ENCODE data around the gene SKIL. TPM values are rescaled to one million over a fixed set of nuclear protein-coding genes. Genes with fewer than 3 reads are reported as not detected.
A peak's percentile ranks its signal among the peaks of the same experiment; 100 is the strongest.
"Not testable (repeated sequence)": the region's sequence is repeated elsewhere in the genome, so short reads cannot be mapped to it uniquely, and the experiment has no call there.

Gene SKIL
- 10 to 100 TPM in 2 of 3 donors, 1 to 10 TPM in 1; 3.4 to 16.0 (median 13.3) TPM for polyA plus RNA-seq

DNA sequence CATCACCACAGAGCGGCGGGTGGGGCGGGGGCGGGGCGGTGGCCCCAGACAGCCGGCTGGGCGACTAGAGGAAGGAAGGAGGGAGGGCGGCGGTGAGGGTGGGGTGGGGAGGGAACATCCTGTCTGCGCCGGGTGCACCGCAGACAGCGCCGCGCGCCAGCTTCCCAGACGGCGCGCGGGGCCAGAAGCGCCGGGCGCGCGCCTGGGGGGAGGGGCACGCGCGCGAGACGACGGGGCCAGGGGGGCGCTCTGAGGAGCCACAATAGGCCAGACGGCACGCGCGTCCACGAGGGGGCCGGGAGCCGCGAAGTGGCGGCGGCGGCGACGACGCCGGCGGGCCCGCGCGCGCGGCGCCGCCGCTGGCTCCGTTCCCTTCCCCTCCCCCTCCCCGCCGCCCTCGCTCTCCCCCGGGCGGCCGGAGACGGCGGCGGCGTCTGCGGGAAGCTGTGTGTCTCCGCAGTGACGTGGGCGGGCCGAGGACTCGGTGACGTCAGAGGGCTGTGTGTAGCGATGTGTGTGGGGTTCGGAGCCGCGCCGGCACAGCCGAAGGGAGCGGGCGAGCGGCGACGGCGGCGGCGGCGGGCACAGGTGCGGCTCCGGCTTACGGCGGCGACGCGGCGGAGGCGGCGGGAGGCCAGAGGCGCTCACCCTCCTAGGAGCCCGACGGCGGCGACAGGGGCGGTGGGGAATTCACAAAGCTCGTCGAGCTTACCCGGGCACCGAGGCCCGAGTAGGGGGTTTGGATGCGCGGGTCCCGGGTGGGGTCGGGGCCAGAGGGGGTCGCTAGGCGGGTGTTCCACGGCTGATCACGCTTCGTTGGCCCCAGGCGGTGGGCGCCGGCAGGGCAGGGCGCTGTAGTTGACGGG is at the start of gene SKIL:
Gene SKIL, plus strand, starts transcription at position 540 of the 866 bp plus-strand sequence. CDS start 2,617 bp downstream, outside the sequence.
- WGBS, 3 donors = 0 to 1% (median 1%) methylated on average over 64 to 120 of the region's 124 CpGs

GRCh38 chr3:170309046-170309445 is 48.5 kb upstream of the SKIL start:
- 52 to 71% (median 58%) methylated on average over 1 of the region's 1 CpG for WGBS, 3 donors
- H3K27ac ChIP-seq (ENCODE audit: low read depth, low read length) = no peak overlapping the region

More for the DNA sequence above, at the start of gene SKIL:
- peak within 1 kb of the TSS; percentile 99 for H3K27ac ChIP-seq (ENCODE audit: low read depth, low read length)

- WGBS, 3 donors = 60 to 82% (median 75%) methylated on average over 3 of the region's 3 CpGs
- H3K27ac ChIP-seq (ENCODE audit: low read depth, low read length) = no peak overlapping the region
Observed at GRCh38 chr3:170317954-170318353, 39.6 kb upstream of the SKIL start.

DNA sequence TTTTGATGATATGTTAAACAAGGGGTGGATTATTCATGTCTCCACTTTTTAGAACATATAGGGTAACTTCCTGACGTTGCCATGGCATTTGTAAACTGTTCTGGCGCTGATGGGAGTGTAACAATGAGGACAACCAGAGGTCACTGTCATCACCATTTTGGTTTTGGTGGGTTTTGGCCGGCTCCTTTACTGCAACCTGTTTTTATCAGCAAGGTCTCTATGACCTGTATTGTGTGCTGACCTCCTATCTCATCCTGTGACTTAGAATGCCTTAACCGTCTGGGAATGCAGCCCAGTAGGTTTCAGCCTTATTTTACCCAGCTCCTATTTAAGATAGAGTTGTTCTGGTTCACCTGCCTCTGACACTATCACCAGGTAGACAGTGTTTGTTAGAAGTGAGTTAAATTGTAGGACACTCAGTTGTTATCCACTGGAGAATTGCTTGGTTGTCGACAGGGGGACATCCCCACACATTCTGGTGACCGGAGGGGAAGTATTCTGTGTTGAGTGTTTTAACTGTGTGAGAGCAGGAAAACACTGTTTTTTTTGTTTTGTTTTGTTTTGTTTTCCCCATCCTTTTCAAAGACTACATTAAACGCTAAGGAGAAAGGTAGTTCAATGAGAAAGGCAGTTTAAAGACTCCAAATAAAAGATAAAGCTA is 36.9 kb upstream of the SKIL start:
- no peak overlapping the region for H3K27ac ChIP-seq (ENCODE audit: low read depth, low read length)
- WGBS, 3 donors = 66 to 73% (median 69%) methylated on average over 7 of the region's 7 CpGs

- no peak overlapping the region for H3K27ac ChIP-seq (ENCODE audit: low read depth, low read length)
- WGBS, 3 donors = 71 to 91% (median 83%) methylated on average over 11 of the region's 11 CpGs
Observed at GRCh38 chr3:170321321-170322034, 36.0 kb upstream of the SKIL start.

- WGBS, 3 donors = 69 to 76% (median 74%) methylated on average over 10 of the region's 10 CpGs
Observed at GRCh38 chr3:170322566-170323269, 34.8 kb upstream of the SKIL start.

DNA sequence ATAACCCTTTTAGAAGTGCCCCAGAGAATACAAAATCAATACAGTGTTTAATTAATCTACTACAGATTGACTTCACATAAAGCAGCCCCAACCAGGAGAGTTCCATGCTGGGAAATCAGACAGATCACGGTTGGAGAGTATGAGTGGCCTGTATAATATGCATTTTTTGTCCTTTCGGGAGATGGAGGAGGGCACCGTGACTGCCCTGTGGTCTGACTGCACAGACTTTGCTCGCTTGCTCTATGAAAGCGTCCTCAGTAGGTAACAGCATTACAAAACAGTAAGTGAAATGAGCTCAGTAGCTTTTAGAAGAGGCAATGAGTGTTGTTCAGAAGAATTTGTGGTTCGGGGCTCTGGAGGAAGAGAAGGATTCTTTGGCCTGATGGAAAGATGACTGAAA is 34.2 kb upstream of the SKIL start:
- 85 to 91% (median 86%) methylated on average over 6 of the region's 6 CpGs for WGBS, 3 donors

More at GRCh38 chr3:170322566-170323269, 34.8 kb upstream of the SKIL start:
- H3K27ac ChIP-seq (ENCODE audit: low read depth, low read length) = no peak overlapping the region

DNA sequence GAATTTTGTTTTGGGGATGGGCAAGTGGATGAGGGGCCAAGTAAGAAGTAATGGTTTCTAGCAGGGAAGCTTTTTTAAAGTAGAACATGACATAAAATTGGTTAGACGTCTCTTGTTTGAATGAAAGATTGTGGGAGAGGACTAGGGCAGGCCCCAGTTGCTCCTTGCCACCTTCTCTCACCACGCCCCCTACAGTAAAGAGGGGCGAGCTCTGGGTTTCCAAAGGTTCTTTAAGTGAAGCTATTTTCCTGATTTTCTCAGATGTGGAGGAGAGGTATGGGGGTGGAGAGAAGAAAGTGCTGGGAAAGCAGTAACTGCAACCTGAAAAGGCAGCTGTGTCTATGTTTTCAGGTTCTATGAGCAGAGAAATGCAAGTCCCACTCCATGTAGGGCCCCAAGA is 32.6 kb upstream of the SKIL start:
- H3K27ac ChIP-seq (ENCODE audit: low read depth, low read length) = no peak overlapping the region
- 85 to 90% (median 89%) methylated on average over 3 of the region's 3 CpGs for WGBS, 3 donors

More for the DNA sequence above, 34.2 kb upstream of the SKIL start:
- no peak overlapping the region for H3K27ac ChIP-seq (ENCODE audit: low read depth, low read length)

- no peak overlapping the region for H3K27ac ChIP-seq (ENCODE audit: low read depth, low read length)
- WGBS, 3 donors = 93 to 97% (median 95%) methylated on average over 23 to 24 of the region's 24 CpGs
Observed at GRCh38 chr3:170327040-170327808, 30.3 kb upstream of the SKIL start.

DNA sequence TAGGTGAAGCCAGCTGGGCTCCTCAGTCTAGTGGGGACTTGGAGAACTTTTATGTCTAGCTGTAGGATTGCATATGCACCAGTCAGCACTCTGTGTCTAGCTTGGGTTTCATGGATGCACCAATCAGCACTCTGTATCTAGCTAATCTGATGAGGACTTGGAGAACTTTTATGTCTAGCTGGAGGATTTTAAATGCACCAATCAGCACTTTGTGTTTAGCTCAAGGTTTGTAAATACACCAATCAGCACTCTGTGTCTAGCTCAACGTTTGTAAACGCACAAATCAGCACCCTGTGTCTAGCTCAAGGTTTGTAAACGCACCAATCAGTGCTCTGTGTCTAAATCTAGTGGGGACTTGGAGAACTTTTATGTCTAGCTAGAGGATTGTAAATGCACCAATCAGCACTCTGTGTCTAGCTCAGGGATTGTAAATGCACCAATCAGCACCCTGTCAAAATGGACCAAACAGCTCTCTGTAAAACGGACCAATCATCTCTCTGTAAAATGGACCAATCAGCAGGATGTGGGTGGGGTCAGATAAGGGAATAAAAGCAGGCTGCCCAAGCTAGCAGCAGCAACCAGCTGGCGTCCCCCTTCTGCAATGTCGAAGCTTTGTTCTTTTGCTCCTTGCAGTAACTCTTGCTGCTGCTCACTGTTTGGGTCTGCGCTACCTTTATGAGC is 29.5 kb upstream of the SKIL start:
- 81 to 96% (median 86%) methylated on average over 7 of the region's 7 CpGs for WGBS, 3 donors
- H3K27ac ChIP-seq (ENCODE audit: low read depth, low read length) = not testable (repeated sequence)

- WGBS, 3 donors = 71 to 78% (median 78%) methylated on average over 5 of the region's 5 CpGs
- no peak overlapping the region for H3K27ac ChIP-seq (ENCODE audit: low read depth, low read length)
Observed at GRCh38 chr3:170330366-170330765, 27.1 kb upstream of the SKIL start.

GRCh38 chr3:170331143-170331542 is 26.4 kb upstream of the SKIL start:
- 18 to 58% (median 44%) methylated on average over 4 of the region's 4 CpGs for WGBS, 3 donors
- H3K27ac ChIP-seq (ENCODE audit: low read depth, low read length) = no peak overlapping the region

- no peak overlapping the region for H3K27ac ChIP-seq (ENCODE audit: low read depth, low read length)
- WGBS, 3 donors = 84 to 91% (median 91%) methylated on average over 3 of the region's 3 CpGs
Observed at GRCh38 chr3:170337420-170337819, 20.1 kb upstream of the SKIL start.

DNA sequence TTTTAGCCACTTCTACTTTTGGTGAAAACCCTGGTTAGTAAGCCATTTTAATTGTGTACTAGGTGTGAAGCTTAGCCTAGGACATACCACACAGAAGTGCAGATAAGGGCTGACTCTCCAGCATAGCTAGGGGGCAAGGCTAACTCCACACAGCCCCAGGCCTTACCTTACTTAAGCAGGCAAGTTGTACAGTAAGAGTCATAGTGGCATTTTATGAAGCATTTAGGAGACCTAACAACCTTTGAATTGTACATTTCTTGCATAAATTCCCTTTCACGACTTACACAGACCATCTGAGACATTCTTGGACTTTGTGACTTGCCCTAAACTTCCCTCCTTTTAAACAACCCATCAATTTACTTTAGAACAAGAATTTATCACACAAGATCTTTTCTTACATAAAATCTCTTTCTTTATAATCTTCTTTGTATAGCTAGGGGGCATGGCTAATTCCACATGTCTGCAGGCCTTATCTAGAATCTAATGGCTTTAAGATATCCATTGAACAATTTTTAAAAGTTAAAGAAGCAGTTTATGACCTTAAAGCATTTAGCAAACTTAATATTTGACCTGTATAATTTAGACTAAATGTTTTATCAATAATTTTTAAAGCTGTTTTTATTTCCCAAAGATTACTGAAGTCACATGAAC is 18.7 kb upstream of the SKIL start:
- 81 to 92% (median 81%) methylated on average over 1 of the region's 1 CpG for WGBS, 3 donors
- H3K27ac ChIP-seq (ENCODE audit: low read depth, low read length) = no peak overlapping the region

- not testable (repeated sequence) for H3K27ac ChIP-seq (ENCODE audit: low read depth, low read length)
- 96% methylated on average over 9 of the region's 9 CpGs for WGBS, 3 donors
Observed at GRCh38 chr3:170342273-170342672, 15.2 kb upstream of the SKIL start.

DNA sequence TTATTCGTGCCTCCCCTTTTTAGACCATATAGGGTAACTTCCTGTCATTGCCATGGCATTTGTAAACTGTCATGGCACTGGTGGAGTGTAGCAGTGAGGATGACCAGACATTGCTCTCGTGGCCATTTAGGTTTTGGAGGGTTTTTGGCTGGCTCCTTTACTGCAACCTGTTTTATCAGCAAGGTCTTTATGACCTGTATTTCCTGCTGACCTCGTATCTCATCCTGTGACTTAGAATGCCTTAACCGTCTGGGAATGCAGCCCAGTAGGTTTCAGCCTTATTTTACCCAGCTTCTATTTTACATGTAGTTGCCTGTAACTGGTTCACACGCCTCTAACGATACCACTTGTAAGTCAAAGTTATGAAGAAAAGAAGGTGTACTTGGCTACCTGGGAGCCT is 13.7 kb upstream of the SKIL start:
- WGBS, 3 donors = 55 to 65% (median 60%) methylated on average over 6 of the region's 6 CpGs
- not testable (repeated sequence) for H3K27ac ChIP-seq (ENCODE audit: low read depth, low read length)

GRCh38 chr3:170344971-170345370 is 12.5 kb upstream of the SKIL start:
- no peak overlapping the region for H3K27ac ChIP-seq (ENCODE audit: low read depth, low read length)
- WGBS, 3 donors = 74 to 95% (median 93%) methylated on average over 4 of the region's 4 CpGs

All from adipose tissue (tissue), 3 donors.